Vagina (tissue), 2 donors: ENCODE data around the gene CAV3.

ENCODE experiments used
- POLR2A ChIP-seq, 2 donors: fragments of 450-650 bp; IDR thresholded peaks; one replicate each; pipeline ENCODE4 v1.6.1; 2017; ENCODE audit warnings: antibody characterized with exemption in 2 of 2, mild to moderate bottlenecking in 2 of 2, moderate library complexity in 2 of 2
- POLR2AphosphoS5 ChIP-seq, 2 donors: sonication (generic); formaldehyde crosslinking; IDR thresholded peaks; one replicate each; pipeline ENCODE4 v1.9.0; 2017; ENCODE audit warnings: antibody characterized with exemption in 2 of 2, mild to moderate bottlenecking in 2 of 2, low read depth in 1 of 2; ENCODE audit not compliant: insufficient read depth in 1 of 2
- TF ChIP-seq, protein P1 (sequence below), 3 experiments: fragments of 450-650 bp in 2 of 3; fragments of 200-600 bp in 1 of 3; sonication (generic) in 1 of 3; IDR thresholded peaks; one replicate each; pipeline ENCODE4 v1.5.1; 2017 to 2019; ENCODE audit warnings: antibody characterized with exemption in 3 of 3, mild to moderate bottlenecking in 2 of 3, moderate library complexity in 2 of 3

DNA sequence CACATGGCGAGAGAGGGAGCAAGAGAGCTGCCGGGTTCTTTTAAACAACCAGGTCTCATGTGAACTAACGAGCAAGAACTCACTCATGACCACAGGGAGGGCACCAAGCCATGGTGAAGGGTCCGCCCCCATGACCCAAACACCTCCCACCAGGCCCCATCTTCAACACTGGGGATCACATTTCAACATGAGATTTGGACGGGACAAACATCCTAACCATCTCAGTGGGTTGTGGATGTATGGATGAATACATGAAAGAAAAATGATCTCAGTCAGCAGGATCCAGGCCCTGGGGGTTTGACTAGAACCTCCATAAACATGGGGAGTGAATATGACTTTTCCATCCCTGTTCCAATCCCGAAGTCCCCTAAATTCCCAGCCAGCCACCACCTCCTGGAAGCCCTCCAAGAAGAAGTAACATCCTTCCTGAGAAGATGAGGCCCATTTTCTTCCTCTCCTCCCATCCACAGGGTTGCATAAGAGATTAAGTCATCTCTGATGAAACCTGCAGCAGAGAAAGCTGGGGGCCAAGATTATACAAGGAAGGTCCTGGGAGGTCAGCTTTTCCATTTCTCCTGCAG is 9.5 kb downstream of the CAV3 start:
- TF ChIP-seq, protein P1, sequence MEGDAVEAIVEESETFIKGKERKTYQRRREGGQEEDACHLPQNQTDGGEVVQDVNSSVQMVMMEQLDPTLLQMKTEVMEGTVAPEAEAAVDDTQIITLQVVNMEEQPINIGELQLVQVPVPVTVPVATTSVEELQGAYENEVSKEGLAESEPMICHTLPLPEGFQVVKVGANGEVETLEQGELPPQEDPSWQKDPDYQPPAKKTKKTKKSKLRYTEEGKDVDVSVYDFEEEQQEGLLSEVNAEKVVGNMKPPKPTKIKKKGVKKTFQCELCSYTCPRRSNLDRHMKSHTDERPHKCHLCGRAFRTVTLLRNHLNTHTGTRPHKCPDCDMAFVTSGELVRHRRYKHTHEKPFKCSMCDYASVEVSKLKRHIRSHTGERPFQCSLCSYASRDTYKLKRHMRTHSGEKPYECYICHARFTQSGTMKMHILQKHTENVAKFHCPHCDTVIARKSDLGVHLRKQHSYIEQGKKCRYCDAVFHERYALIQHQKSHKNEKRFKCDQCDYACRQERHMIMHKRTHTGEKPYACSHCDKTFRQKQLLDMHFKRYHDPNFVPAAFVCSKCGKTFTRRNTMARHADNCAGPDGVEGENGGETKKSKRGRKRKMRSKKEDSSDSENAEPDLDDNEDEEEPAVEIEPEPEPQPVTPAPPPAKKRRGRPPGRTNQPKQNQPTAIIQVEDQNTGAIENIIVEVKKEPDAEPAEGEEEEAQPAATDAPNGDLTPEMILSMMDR (IDR thresholded peaks at IDR 0.05), result no peak
- TF ChIP-seq POLR2A (IDR thresholded peaks at IDR 0.05) (no peak), POLR2AphosphoS5 (IDR thresholded peaks at IDR 0.05; ENCODE audit: insufficient read depth in 1 of 2, low read depth in 1 of 2) (no peak)
